Muscle layer of duodenum (tissue), 2 donors: ENCODE results near the gene PHACTR3.

Experiments used
- H3K27ac ChIP-seq: one replicate; pipeline ENCODE4 v1.7.0; 2013; ENCODE audit warnings: mild to moderate bottlenecking, low read length
- H3K27me3 ChIP-seq: one replicate; pipeline ENCODE4 v1.7.0; 2013; ENCODE audit warnings: low read depth, mild to moderate bottlenecking, control low read depth, low read length
- H3K36me3 ChIP-seq, 2 donors: one replicate each; pipeline ENCODE4 v1.7.0; 2013; ENCODE audit warnings: low read length in 2 of 2, control low read depth in 1 of 2, mild to moderate bottlenecking in 1 of 2; ENCODE audit not compliant: insufficient read depth in 2 of 2, control insufficient read depth in 1 of 2
- H3K4me1 ChIP-seq, 2 donors: one replicate each; pipeline ENCODE4 v1.7.0; 2013; ENCODE audit warnings: low read length in 2 of 2, mild to moderate bottlenecking in 2 of 2, control low read depth in 1 of 2, moderate library complexity in 1 of 2; ENCODE audit not compliant: insufficient read depth in 2 of 2, control insufficient read depth in 1 of 2
- H3K4me3 ChIP-seq, 2 donors: one replicate each; pipeline ENCODE4 v1.7.0; 2013; ENCODE audit warnings: low read length in 2 of 2, low read depth in 1 of 2, mild to moderate bottlenecking in 1 of 2
- H3K9me3 ChIP-seq, 2 donors: one replicate each; pipeline ENCODE4 v1.7.0; 2013; ENCODE audit warnings: low read length in 2 of 2, control low read depth in 1 of 2, mild to moderate bottlenecking in 1 of 2; ENCODE audit not compliant: control insufficient read depth in 1 of 2
- donor health status: healthy.

Gene PHACTR3

GRCh38 chr20:59657459-59658046 is 53.2 kb downstream of the PHACTR3 start:
- Histone ChIP-seq H3K4me3 (no peak overlapping the region), H3K27me3 (no peaks in the 10 kb centered on the region), H3K4me1 (peaks cover 0 to 3% of the 10 kb centered on the region in 2 donors), H3K9me3 (peaks cover 10 to 16% of the 10 kb centered on the region in 2 donors), H3K27ac (no peak overlapping the region), H3K36me3 (no peaks in the 10 kb centered on the region)

DNA sequence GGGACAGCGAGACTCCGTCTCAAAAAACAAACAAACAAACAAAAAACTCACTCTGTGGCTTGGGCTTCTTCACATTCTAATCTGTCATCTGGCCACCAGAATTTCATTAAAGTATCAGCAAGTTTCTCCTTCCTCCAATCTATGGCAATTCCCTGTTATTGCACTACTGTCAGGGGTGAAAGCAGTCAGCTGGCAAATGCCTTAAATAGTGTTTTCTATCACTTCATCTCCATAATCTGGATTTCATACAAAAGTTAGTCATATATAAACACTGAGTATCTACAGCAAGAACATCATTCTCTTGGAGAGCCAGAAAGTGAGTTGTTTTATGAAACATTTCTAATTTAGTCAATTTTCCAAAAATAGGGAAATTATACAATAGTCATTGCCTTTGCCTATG is 56.1 kb downstream of the PHACTR3 start:
- Histone ChIP-seq H3K36me3 (no peaks in the 10 kb centered on the region), H3K27ac (no peak overlapping the region), H3K27me3 (no peaks in the 10 kb centered on the region), H3K4me1 (no peaks in the 10 kb centered on the region), H3K4me3 (no peak overlapping the region), H3K9me3 (peaks cover 10 to 16% of the 10 kb centered on the region in 2 donors)

DNA sequence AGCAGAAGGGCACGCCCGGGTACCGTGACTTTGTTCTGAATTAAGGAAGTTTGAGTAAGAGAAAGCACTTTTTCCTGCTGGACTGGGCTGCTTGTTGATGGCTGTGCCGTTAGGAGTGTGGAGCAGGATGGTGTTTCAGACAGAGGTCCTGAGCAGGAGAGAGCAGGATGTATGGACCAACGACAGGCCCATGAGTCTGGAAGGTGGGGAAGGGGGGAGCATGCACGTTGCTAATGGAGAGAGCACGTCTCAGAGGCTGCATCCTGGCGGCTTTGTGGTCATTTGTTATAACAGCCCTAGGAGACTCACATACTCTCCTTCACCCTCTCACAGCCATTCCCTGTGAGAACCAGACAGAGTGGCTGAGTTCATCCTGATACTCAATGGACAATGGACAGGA is 56.8 kb downstream of the PHACTR3 start:
- no peaks in the 10 kb centered on the region for H3K36me3 ChIP-seq
- no peaks in the 10 kb centered on the region for H3K4me1 ChIP-seq
- no peaks in the 10 kb centered on the region for H3K27me3 ChIP-seq
- H3K4me3 ChIP-seq = no peak overlapping the region
- H3K9me3 ChIP-seq = peaks cover 10 to 16% of the 10 kb centered on the region in 2 donors
- H3K27ac ChIP-seq = no peak overlapping the region

- no peak overlapping the region for H3K4me3 ChIP-seq
- no peaks in the 10 kb centered on the region for H3K4me1 ChIP-seq
- no peaks in the 10 kb centered on the region for H3K36me3 ChIP-seq
- peaks cover 10 to 16% of the 10 kb centered on the region in 2 donors for H3K9me3 ChIP-seq
- no peaks in the 10 kb centered on the region for H3K27me3 ChIP-seq
- H3K27ac ChIP-seq = no peak overlapping the region
These were observed 57.3 kb downstream of the PHACTR3 start for GRCh38 chr20:59661621-59662020.

- H3K27me3 ChIP-seq = no peaks in the 10 kb centered on the region
- no peaks in the 10 kb centered on the region for H3K4me1 ChIP-seq
- no peaks in the 10 kb centered on the region for H3K36me3 ChIP-seq
- H3K4me3 ChIP-seq = no peak overlapping the region
- peaks cover 10 to 13% of the 10 kb centered on the region in 2 donors for H3K9me3 ChIP-seq
- H3K27ac ChIP-seq = no peak overlapping the region
These were observed 57.8 kb downstream of the PHACTR3 start for GRCh38 chr20:59662161-59662560.

DNA sequence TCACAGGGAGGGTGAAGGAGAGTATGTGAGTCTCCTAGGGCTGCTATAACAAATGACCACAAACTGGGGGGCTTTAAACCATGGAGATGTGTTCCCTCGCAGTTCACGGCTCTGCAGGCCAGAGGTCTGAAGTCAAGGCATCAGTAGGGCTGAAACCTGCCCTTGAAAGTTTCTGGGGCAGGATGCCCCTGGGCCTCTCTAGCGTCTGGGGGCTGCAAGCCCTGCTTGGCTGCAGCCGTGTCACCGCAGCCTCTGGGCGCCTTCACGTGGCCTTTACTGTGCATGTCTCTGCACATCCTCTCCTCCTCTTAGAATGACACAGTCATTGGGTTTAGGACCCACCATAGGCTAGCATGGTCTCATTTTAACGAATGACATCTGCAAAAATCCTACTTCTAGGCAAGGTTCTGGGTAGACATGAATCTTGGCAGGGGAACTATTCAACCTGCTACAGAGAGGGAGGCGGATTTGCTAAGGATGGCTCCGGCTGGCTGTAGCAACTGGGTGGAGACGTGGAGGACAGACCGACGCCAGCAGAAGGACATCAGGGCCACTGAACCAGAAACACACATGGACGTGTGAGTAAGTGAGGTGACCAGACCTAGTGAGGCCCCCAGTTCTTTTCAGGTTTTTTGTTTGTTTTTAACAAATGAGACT is 58.6 kb downstream of the PHACTR3 start:
- no peak overlapping the region for H3K4me3 ChIP-seq
- H3K9me3 ChIP-seq = peaks cover 4 to 6% of the 10 kb centered on the region in 2 donors
- H3K27ac ChIP-seq = no peak overlapping the region
- no peaks in the 10 kb centered on the region for H3K36me3 ChIP-seq
- H3K27me3 ChIP-seq = no peaks in the 10 kb centered on the region
- H3K4me1 ChIP-seq = no peaks in the 10 kb centered on the region

DNA sequence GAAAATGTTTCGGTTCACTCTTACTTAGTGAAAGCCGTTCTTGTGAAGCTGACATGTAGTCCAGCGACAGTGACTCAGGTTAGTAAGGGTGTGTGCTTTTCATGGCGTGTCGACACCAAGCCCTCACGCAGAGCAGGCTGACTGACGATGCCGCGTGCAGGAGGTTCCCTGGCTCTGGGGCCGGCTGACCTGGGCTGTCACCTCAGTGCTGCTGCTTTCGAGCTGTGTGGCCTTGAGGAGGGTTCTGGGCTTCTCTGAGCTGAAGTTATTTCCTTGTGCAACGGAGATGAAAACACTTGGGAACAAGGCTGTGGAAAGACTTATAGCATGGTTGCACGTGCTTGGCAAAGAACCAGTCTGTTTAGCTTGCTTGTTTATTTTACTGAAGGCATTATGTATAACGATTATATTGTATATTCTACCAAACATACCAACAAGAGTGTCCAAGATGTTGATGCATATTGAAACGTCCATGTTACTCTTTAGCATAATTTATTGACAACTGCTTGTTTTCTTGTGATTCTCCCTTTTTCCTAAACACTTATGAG is 59.2 kb downstream of the PHACTR3 start:
- no peaks in the 10 kb centered on the region for H3K4me1 ChIP-seq
- no peaks in the 10 kb centered on the region for H3K36me3 ChIP-seq
- H3K27me3 ChIP-seq = no peaks in the 10 kb centered on the region
- peaks cover under 1 to 1% of the 10 kb centered on the region in 2 donors for H3K9me3 ChIP-seq
- no peak overlapping the region for H3K27ac ChIP-seq
- H3K4me3 ChIP-seq = no peak overlapping the region

GRCh38 chr20:59664421-59664941 is 60.1 kb downstream of the PHACTR3 start:
- Histone ChIP-seq H3K4me1 (no peaks in the 10 kb centered on the region), H3K9me3 (no peaks in the 10 kb centered on the region), H3K36me3 (no peaks in the 10 kb centered on the region), H3K27me3 (no peaks in the 10 kb centered on the region), H3K4me3 (no peak overlapping the region), H3K27ac (no peak overlapping the region)

- Histone ChIP-seq H3K36me3 (no peaks in the 10 kb centered on the region), H3K4me3 (no peak overlapping the region), H3K4me1 (no peaks in the 10 kb centered on the region), H3K27ac (no peak overlapping the region), H3K27me3 (no peaks in the 10 kb centered on the region), H3K9me3 (no peaks in the 10 kb centered on the region)
These were observed 61.6 kb downstream of the PHACTR3 start for GRCh38 chr20:59665656-59666555.

- H3K27ac ChIP-seq = no peak overlapping the region
- H3K36me3 ChIP-seq = no peaks in the 10 kb centered on the region
- no peaks in the 10 kb centered on the region for H3K4me1 ChIP-seq
- H3K27me3 ChIP-seq = no peaks in the 10 kb centered on the region
- no peaks in the 10 kb centered on the region for H3K9me3 ChIP-seq
- no peak overlapping the region for H3K4me3 ChIP-seq
These were observed 62.2 kb downstream of the PHACTR3 start for GRCh38 chr20:59666586-59666985.

GRCh38 chr20:59667131-59667530 is 62.8 kb downstream of the PHACTR3 start:
- Histone ChIP-seq H3K27me3 (no peaks in the 10 kb centered on the region), H3K36me3 (no peaks in the 10 kb centered on the region), H3K4me3 (no peak overlapping the region), H3K9me3 (no peaks in the 10 kb centered on the region), H3K27ac (no peak overlapping the region), H3K4me1 (no peaks in the 10 kb centered on the region)
